Stimulated activated CD4-positive, alpha-beta T cell treated with anti-CD3 and anti-CD28 coated beads, Interleukin-15, amount 100 ng/mL, for 1 hour (primary cell): ENCODE data around the gene SLIRP.
"Not testable (repeated sequence)": the region's sequence is repeated elsewhere in the genome, so short reads cannot be mapped to it uniquely, and the experiment has no call there.

Experiments
- DNase-seq, 2 donors: peaks; one replicate each; pipeline ENCODE4 v3.0.0-alpha.2; 2020; ENCODE audit warnings: low read depth in 1 of 2, low spot score in 1 of 2

The SLIRP gene

DNA sequence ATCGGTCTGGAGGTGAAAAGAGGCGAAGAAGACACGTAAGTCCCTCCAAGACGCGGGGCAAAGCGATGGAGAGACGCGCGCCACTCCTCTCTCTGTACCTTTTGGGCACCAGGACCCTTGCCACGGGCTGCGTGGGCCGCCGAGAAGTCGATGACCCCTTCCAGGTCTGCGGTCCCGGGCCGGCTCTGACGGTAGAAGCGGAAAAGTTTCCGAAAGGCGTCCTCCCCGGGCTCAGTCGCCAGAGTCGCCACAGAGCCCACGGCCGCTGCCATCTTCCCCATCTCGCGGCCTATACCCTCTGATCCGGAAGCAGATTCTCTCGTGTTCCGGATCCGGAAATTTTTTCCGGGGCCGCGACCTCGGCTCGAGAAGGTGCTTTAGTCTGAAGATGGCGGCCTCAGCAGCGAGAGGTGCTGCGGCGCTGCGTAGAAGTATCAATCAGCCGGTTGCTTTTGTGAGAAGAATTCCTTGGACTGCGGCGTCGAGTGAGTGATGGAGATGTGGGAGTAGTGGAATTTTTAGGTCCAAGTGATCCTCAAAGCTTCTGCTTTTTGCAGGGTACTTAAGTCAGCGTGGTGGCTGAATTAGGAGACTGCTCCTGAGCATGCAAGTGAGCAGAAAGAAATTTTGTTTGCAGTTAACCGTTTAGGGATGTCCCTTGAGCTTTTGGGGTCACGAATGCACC is at the start of gene SLIRP, which contains the start of gene ALKBH1:
Gene SLIRP (plus strand): TSS at position 380 of the 685 bp plus-strand sequence. CDS start 9 bp downstream, at position 389.
Gene ALKBH1 (minus strand): TSS at position 300 of the 685 bp plus-strand sequence. CDS start 19 bp downstream, at position 281.
- peak; percentile 63 to 73 for DNase-seq

GRCh38 chr14:77659831-77660230 is 48.1 kb upstream of the SLIRP start:
- DNase-seq: no peak

- DNase-seq: no peak
These were observed 47.1 kb upstream of the SLIRP start for GRCh38 chr14:77660754-77661153.

- DNase-seq: not testable (repeated sequence)
These were observed 46.3 kb upstream of the SLIRP start for GRCh38 chr14:77661562-77661961.

DNA sequence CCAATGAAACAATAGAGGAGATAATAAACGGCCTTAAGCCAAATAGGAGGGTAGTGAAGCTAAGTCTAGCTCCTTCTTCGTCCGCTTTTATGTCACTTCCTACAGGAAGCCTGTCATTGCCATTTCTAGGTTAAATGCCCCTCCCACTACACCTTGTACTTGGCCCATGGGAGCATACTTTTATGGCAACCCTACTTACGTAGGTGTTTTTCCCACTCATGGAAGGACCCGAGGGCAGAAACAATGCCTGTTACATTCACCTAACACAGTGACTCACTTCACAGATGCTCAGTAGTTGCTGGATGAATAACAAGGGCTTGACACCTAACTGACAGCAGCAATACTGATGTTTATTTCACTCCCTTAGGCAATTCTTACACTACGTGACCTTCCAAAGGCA is 44.6 kb upstream of the SLIRP start:
- DNase-seq: no peak

- no peak for DNase-seq
These were observed 40.6 kb upstream of the SLIRP start for GRCh38 chr14:77667331-77667730.

DNA sequence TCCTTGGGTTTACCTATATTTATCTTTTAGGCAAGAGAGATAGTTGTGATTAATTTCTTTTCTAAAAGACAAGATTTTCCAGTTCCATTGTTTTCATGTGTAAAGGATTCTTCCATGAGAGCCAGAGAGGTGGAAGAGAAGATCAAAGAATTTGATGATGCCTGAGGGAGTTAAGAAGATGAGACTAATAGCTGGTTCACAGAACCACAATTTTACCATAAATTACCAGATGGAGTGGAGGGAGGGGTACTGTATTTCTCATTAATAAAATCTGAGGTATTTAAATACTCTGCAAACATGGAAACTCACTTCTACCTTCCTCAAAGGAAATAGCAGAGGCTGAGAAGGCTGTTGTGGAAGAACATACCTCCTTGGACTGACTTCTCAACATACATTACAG is 34.7 kb upstream of the SLIRP start:
- DNase-seq: no peak

- no peak for DNase-seq
These were observed 33.0 kb upstream of the SLIRP start for GRCh38 chr14:77674931-77675330.

DNA sequence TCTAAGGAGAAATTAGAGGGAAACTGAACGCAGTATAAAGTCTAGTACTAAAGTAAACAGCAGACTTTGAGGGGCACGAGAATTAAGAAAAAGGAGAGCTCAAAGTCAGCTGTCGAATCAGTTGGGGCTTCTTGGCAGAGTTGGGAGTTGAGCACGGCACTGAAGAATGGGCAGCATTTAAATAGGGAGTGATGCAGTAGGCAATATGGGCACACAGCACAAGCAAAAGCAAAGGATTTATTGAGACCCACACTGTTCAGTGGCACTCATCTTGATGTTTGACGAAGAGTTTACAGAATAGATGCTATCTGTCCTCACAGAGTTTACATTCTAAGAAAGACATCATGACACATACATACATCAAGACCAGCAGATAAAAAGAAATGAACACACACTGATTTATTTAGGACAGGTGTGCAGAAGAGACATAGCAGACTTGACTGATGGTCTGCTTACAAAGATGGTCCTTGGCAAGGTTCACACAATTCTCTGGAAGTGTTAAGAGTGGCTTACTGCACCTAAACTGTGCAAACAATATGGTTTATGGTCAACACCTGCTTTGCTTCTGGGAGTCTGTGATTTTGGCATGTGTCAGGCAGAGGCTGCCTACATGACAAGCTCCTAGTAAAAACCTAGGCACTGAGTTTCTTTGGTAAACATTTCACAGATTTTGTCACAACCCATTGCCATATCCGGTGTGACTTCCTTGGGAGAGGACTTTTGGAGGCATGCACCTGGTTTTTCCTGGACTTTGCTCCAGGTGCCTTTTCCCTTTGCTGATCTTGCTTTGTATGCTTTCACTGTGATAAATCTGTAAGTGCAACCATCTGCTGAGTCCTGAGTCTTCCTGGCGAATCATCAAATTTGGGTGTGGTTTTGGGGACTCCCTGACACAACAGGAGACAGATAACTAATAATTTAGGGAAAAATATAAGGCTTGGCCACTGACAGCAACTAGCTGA is 26.4 kb upstream of the SLIRP start:
- DNase-seq: no peak

DNA sequence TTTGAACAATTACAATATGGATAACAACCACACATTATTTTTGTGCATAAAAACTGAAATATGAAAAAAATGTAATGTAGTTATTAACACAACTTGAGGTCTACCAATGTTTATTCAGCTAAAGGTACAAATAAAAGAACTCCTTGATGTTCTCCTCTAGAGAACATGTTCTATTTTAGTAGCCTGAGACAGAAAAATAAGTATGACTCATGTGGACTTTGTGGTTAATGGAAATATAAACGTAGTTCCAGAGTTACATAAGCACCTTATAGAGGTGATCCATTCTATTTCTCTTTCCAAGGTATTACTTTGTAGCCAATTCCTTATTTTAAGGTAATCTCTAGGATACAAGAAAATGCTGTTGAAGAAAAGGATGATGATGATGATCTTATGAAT is 25.7 kb upstream of the SLIRP start:
- no peak for DNase-seq

- no peak for DNase-seq
These were observed 16.6 kb upstream of the SLIRP start for GRCh38 chr14:77691259-77691658.

DNA sequence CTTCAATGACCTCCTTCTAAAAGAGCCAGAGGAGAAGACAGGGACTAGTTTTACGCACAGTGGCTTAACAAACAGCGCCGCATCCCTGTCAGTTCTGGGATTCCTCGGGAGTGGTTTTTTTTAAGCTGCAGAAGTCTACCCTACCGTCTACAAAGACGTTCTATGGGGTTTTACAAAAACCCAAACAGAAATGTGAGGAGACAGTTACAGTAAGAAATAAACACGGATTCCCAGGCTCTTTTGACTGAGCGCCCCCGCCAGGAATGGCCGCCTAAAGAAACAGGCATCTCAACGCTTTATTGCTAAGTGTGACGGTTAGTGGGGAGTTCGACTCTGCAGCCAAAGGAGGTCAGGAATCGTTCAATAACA is 564 bp upstream of the SLIRP start:
- no peak for DNase-seq

GRCh38 chr14:77708749-77709148 is 846 bp downstream of the SLIRP start:
- DNase-seq: no peak

GRCh38 chr14:77709412-77709811 is 1.5 kb downstream of the SLIRP start:
- DNase-seq: no peak

DNA sequence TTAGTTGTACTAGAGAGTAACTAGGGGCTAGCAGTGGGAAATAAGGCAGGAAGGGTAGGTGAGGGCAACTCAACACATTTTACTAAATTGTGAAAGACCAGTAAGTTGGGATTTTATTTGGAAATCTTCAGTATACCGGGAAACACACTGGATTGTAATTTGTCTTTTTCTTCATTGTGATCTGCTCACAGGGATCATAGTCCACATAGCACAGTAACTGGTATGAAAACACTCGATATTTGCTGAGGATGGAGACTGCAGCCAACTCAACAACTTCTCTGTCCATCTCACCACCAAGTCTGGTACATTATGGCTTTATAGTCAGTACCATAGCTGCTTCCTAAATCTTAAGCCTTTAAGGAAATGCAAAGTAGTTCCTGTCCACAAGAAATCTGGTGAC is 2.5 kb downstream of the SLIRP start:
- no peak for DNase-seq

GRCh38 chr14:77714926-77715325 is 7.0 kb downstream of the SLIRP start:
- DNase-seq: no peak

DNA sequence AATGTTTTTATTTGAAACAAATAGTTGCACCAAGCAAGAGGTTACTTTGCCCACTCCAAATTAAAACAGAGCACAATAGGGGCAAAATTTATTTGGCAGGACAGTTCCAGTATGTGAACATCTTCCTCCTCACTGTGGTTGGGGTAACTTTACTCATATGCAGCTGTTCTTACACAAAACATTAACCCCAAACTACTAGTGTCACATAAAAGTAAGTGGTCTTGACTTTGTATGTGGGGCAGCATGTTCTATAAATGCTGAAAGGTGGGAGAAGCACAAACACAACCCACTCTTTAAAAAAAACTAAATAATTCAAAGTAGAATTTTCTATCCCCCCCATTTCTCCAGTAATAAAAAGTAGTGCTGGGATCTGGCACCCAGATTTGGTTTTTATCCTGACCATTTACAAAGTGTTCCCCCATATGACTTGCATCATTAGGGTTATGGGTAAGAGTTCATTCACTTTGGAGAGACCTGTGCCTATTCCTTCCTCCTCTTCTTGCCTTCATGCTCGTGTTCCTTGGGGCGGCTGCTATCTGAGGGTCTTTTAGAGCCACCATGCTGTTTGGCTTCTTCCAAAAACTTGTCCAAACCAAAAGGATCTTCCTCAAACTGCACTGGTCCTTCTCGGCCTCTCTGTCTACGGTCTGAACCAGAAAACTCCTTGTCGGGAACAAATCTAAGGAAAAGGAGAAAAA is 9.9 kb downstream of the SLIRP start:
- no peak for DNase-seq

- no peak for DNase-seq
These were observed 13.5 kb downstream of the SLIRP start for GRCh38 chr14:77721437-77721836.

DNA sequence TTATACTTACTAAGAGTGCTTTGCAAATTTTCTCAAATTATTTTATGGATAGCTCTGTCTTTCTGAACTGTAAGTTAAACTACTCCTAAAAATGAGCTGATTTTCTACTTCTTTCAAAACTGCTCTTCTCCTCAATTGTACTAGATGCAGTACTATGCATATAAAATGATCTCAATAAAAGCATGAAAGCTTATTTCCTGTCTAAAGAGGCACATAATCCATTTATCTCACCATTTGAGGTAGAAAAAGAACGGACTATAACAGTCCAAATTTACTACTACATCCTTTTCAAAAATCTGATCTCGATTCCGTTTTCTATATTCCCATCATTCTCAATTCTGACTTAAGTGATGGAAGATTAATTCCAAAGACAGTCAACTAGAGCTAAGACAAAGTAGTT is 14.4 kb downstream of the SLIRP start:
- no peak for DNase-seq

DNA sequence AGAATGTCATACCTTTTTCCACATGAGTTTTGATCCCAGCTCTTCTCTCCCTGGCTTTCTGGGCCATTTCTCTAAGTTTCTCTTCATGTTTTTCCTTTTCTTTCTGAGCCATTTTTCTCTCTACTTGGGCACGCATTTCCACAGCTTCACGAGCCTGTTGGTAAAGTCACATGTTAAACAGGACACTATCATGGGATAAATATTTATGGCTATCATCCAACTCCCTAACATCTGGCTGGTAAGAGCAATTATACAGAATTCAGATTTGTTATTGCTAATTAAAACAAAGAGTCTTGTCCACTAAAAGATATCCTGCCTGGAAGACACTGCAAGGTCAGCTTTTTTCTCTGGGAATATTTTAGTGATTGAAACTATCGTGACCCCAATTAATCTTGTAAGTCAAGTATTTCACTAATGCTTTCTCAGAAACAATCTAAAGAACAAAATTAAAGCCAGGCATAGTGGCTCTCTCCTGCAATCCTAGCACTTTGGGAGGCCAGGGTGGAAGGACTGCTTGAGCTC is 23.1 kb downstream of the SLIRP start:
- DNase-seq: no peak

GRCh38 chr14:77738559-77739250 is 30.8 kb downstream of the SLIRP start:
- DNase-seq: no peak
